HG02678 (cell line): ENCODE results near the gene EHD4.

Experiments
- ATAC-seq: cut with Tn5 transposase; IDR thresholded peaks from one replicate; pipeline ENCODE4 v1.9.1; 2021; ENCODE audit warnings: mild to moderate bottlenecking, moderate library complexity; ENCODE audit not compliant: unreplicated experiment

EHD4 gene

DNA sequence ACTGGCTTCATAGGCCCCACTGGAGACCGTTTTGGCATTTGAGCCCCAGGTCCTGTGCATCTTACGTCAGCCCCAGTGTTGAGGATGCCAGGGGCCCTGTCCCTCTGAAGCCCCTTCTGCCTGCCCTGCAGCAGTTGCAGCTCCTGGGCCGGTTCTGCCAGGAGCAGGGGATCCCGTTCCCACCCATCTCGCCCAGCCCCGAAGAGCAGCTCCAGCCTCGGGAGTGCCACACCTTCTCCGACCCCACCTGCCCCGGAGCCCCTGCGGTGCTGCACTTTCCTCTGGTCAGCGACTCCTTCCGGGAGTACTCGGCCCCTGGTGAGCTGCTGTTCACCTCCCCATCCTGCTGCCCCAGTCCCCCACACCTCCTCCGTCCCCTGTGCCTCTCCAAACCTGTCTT, 125.2 kb downstream of the EHD4 start:
- ATAC-seq, result no peak
